GM12872 (cell line): ENCODE data around the gene AGAP3.

ENCODE experiments used
- TF ChIP-seq, protein P1 (sequence below): IDR thresholded peaks from 3 replicates; pipeline ENCODE4 v1.5.1; 2011; ENCODE audit warnings: low read depth, mild to moderate bottlenecking, low read length, moderate library complexity; ENCODE audit not compliant: insufficient read depth

AGAP3 gene

DNA sequence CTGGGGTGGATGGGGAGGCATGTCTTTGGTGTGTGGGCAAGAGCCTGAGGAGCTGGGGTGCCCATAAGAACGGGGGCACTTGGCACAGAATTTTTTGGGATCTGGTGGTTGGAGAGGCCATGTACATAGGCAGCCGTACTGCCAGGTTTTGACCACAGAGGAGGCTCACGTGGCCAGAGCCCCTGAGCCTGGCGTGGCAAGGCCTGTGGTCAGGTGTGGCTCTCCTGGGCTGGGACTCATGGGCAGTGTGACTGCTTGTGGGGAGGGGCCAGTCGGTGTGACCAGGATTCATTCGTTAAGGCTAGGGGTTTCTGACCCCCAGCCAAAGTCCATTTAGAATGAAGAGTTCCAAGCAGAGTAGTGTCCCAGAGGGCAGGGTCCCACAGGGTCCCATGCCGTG, 38.2 kb downstream of the AGAP3 start:
- TF ChIP-seq, protein P1, sequence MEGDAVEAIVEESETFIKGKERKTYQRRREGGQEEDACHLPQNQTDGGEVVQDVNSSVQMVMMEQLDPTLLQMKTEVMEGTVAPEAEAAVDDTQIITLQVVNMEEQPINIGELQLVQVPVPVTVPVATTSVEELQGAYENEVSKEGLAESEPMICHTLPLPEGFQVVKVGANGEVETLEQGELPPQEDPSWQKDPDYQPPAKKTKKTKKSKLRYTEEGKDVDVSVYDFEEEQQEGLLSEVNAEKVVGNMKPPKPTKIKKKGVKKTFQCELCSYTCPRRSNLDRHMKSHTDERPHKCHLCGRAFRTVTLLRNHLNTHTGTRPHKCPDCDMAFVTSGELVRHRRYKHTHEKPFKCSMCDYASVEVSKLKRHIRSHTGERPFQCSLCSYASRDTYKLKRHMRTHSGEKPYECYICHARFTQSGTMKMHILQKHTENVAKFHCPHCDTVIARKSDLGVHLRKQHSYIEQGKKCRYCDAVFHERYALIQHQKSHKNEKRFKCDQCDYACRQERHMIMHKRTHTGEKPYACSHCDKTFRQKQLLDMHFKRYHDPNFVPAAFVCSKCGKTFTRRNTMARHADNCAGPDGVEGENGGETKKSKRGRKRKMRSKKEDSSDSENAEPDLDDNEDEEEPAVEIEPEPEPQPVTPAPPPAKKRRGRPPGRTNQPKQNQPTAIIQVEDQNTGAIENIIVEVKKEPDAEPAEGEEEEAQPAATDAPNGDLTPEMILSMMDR = no peak

DNA sequence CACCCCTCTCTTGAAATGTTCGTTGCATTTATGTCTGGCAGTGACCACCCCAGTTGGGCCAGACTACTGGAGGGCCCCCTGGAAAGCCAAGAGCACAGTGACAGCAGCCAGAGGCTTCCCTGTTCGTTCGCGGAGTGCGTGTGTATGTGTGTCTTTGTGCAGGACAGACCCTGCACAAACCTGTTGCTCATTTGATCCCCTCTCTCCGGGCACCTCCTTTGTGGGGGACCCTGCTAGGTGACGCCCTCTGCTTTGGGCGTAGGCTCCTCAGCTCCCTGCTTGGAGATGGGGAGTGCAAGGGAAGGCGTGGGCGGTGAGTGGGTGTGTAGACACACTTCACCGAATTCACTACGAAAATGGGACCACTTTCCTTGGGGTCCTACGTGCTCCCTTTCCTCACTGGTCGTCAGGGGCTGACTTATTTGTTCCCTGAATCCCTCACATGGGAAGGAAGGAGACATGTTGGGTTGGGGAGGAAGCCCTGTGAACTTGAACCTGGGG, 38.7 kb downstream of the AGAP3 start:
- TF ChIP-seq, protein P1 = no peak

DNA sequence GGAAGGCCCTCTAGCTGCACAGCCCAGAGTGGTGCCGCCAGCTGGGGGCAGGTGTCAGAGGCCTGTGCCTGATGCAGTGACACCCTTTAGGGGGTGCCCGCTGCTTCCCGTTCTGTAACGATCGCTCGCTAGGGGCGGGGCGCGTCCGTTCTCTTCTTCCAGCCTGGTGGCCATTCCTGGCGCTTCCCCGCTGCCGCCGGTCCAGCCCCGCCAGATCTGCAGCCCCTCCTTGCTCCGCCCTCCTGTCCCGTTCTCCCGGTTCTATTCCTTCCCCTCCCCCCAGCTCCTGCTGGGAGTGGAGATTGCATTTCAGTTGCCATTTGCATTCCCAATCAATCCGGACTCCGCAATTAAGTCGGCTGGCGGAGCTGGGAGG, 39.2 kb downstream of the AGAP3 start:
- TF ChIP-seq, protein P1 = no peak

DNA sequence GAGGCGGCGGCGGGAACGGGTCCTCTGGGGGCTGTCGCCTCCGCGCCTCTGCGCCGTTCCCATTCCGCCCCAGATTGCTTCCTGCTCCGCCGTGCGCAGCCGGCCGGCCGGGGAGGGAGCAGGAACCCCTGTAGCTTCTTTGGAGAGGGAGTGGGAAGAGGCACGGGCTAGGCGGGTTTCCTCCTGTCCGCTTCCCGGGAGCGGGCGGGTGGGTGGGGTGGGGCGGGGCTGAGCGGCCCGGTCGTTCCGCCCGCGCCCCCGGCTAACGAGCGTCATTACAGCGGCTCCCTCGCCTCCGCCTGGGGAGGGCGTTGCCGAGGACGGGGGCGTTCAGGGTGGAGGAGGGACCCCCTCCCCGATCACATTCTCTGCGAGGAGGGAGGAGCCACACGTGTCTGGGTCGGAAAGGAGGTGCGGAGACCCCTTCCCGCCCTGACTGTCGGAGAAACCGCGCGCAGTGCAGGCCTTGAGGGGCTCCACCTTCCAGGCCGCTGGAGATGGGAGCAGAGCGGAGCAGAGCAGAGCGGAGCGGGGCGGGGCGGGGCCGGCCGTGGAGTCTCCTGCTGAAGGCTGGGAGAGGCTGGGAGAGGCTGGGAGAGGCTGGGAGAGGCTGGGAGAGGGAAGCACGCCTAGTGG, 39.7 kb downstream of the AGAP3 start:
- TF ChIP-seq, protein P1 = no peak

DNA sequence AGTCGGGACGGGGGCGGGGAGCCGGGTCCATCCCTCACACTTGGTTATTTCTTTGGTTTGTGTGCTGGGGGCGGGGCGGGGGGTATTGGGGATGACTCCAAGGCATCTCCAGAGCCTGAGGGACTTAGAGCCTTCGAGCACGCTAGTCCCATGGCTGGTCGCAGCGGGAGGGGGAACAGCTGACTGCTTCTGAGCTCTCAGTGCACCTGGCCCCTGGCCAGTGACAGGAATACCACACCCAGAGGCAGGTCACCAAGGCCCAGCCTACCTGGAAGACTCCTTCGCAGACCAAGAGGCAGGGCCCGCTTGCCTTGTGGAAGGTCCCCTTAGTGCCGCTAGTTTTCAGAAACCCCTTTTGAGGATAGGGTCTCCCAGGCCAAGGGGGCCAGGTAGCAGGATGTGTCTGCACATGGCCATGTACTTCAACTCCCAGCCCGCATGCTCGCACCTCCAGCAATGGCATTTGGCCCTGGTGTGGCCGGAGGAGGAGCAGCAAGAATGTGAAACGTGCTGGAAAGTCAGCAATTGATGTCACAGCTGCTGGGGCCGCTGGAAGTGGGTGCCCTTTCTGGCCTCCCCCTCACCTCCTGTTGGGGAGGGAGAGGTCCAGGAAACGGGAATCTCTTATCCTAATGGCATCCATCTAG, 40.3 kb downstream of the AGAP3 start:
- TF ChIP-seq, protein P1 = no peak

DNA sequence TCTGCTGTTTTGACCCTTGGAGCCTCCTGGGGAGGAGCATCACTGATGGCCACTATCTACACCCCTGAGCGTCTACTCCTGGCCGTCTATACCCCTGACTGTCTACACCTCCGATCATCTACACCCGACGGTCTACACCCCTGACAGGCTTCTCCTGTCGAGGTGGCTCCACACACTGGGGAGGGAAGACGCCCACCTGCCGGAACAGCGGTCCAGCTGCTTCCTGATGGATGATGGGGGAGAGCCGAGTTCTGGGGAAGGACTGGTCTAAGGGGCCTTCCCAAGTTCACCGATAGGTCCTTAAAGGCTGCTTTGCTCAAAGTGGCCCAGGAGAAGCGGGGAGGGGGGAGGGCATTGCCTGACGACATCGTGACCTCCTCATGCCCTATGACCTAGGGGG, 41.9 kb downstream of the AGAP3 start:
- TF ChIP-seq, protein P1 = no peak

DNA sequence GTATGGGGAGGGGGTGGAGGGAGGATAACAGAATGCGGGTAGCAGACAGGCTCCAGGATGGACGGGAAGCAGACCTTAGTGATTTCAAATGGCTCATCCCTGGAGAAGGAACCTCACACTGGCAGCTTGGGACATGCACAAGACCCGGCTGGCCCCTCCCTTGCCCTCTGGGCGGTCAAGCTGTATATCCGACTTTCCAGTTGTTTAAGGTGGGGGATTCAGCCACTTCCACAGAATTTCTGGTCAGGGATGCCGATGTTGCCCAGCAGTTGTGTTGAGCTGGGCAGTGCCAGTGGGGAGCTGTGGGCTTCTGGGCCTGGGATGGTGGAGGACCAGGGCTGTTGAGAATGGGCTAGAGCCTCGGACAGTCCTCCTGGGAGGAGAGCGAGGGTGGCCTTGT, 42.4 kb downstream of the AGAP3 start:
- TF ChIP-seq, protein P1 = no peak
